K562 treated with DMSO at 1 percent for 24 hours (cell line): ENCODE measurements around the gene SLC46A2. TPM values are rescaled to one million over a fixed set of nuclear protein-coding genes. Genes with fewer than 3 reads are reported as not detected.

Experiments
- total RNA-seq: library from RNA; unstranded; fragments of 300-600 nt; gene quantifications from 2 replicates; pipeline ENCODE4 v1.2.3, GENCODE V29; 2022; ENCODE audit warnings: low read depth; ENCODE audit not compliant: insufficient read depth

The SLC46A2 gene
- not detected in 2 replicates for total RNA-seq

GRCh38 chr9:112890106-112891081 is at the start of gene SLC46A2:
Gene SLC46A2 (minus strand): TSS chr9:112890876. CDS start chr9:112890681, 195 bp downstream.

Other genes starting within 250 kb of the SLC46A2 start
- gene INIP, start 172.8 kb downstream of the SLC46A2 start, total RNA-seq = 12.0 and 20.4 TPM in 2 replicates
- gene SNX30, start 140.1 kb downstream of the SLC46A2 start, total RNA-seq = 6.6 and 9.1 TPM in 2 replicates
- 1.8 and 2.4 TPM in 2 replicates for gene ZNF883, start 121.3 kb upstream of the SLC46A2 start, total RNA-seq
- gene ZFP37, start 165.8 kb upstream of the SLC46A2 start, total RNA-seq = 0.17 and 0.43 TPM in 2 replicates